AG08395 (cell line): ENCODE measurements around the gene PKP4.

Experiments used
- DNase-seq: peaks from one replicate; pipeline ENCODE4 v3.0.0; 2012; ENCODE audit warnings: mixed read lengths, low spot score

The PKP4 gene

DNA sequence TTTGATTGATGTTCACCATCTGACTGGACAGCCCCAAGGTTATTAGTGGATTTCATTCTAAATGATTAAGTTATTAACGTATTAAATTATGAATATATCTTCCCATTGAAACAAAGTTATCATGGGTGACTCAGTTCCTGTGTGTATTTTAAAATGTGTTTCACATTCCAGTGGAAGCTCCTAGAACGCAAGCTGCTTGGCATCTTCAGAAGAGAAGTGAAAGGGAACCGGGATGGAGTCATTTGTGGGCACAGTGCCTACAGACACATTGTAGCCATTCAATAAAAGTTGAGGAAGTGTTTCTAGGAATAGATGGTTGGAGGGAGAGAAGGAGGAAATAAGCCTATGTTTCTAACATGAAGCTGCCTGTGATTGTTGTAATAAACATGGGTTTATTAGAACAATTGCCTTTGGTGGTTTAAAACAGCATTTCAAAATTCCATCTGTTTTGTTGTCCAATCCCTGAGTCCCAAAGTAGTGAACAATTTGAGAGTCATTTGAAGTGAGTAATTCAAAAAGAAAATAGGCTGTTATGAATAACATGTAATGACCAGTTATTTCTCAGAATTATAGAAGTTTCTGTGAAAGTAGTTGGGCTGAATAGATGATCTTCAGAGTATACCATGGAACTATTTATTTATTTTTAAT is 143.5 kb downstream of the PKP4 start:
- peak; percentile 86 for DNase-seq

DNA sequence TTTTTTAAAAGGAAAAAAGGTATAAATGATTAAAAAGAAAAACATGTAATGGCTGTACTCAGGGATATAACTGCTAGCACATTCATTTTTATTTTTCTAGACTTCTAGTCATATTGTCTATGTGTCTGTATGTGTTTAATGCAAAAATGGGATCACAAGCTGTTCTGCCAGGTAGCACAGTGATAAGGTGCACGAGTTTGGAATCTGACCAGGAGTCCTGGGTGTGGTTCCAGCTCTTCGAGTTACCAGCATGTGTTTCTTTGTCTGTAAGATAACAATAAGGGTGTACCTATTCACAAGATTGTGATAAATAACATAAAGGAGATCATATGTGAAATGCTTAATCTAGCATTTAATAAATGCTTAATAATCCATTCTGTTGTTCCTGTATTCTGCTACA is 145.3 kb downstream of the PKP4 start:
- no peak for DNase-seq

DNA sequence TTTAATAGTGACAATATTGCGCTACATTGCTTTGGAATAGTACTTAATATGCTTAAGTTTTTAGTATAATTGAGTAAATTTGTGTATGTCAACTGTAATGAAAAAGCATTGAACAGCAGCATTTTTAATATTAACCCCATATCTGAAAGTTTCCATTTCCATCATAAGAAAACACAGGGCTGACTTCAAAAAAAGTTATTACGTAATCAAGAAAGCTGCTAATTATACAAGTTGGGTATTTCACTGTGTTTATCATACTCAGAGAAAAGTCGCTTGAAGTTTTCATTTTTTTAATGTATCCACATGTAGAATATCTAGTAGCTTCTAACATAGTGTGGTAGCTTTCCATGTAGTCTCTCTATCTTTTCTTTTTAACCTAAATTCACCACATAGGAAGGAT is 146.5 kb downstream of the PKP4 start:
- DNase-seq = no peak

DNA sequence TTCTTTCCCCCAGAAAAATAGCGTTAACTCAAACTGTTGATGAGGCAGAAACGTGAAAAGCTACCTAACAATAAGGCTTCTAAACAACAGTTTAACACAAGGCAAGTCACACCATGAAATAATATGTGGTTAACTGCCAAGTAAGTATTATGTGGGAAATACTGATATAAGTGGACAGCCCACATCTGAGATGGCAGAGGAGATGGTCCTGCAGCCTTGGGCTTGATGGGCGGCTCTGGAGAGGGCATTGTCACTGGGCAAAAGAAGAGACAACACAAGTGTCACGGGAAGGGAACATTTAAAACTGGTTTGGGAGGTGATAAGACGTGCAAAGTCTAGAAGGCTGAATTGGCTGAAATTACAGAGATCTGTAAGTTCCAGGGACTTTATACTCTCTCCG is 147.2 kb downstream of the PKP4 start:
- no peak for DNase-seq

DNA sequence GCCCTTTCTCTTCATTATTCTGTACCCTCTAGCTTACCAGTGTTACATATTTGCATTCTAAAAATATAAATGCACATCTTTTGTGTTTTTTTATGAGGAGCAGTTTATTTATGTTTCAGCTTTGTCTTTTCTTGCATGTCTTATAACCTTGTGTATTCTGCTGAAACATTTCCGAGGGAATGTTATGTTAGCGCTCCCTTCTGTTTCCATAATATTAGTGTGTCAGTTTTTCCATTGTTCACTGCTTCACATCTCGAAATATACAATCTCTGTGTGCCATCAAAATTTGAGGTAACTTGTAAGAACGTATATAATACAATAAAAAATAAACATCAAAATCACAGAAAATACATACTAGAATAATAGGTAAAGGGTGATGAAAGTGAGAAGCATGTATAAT is 153.3 kb downstream of the PKP4 start:
- DNase-seq = no peak

DNA sequence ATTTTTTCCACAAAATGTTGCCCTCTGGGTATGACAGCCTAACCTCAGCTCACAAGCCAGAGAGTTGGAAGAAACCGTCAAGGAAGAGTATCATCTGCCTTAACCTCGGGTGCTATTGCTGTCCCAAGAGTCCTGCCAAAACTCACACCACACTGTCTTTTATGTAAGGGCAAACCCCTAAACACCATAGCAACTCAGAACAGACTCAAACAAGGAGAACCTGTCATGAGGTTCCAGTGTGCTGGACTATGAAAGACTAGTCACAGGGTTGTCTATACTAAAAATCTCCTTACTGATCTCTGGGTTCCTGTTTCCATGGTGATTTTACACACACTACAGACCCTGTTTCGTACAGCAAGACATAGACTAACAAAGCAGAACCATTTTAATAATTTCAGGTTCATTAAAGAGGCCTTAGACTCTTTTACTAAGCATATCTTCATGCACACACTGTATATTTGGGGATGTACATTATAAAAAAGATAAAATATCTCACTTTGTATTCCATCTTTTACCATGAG is 159.8 kb downstream of the PKP4 start:
- no peak for DNase-seq

DNA sequence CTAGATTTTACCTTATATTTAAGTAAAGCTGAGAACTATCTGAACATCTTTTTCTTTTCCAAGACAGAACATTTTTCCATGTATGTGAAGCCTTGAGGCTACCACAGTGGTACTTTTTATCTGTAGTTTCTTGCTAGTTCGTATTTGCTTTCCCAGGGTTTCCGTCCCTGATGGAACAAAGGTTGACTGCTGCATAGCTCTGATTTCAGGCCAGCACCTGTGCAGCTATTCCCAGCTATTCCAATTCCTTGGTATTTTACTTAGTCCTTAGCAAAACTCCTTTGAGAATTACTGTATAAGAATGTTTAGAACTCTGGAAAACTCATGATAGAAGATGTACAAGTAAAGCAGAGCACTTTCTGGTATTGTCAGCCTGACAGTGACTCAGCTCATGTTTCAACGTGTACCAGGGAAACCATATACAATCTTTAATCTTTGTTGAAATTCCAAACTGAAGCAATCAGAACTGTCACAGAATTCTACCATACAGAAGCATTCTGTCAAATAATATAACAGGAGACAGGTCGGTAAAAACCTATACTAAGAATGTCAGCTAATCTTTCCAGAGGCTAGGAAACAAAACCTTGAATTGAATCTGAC is 162.2 kb downstream of the PKP4 start:
- DNase-seq = no peak

DNA sequence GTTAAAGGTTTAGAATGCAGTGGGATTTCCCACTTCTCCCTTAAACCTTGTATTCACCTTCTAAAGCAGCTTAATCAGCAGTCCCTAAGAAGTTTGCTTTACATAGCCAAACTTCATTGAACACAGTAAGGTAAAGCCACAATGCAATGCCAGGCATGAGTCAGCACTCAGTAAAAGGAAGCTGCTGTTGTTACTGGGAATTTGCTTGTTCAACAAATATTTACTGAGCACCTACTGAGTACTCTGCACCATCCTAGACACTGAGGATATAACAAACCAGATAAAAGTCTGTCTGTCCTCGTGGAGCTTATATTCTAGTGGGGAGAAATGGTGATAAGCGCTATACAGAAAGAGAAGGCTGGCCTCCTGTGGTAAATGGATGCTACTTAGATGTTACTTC is 162.7 kb downstream of the PKP4 start:
- DNase-seq = no peak

DNA sequence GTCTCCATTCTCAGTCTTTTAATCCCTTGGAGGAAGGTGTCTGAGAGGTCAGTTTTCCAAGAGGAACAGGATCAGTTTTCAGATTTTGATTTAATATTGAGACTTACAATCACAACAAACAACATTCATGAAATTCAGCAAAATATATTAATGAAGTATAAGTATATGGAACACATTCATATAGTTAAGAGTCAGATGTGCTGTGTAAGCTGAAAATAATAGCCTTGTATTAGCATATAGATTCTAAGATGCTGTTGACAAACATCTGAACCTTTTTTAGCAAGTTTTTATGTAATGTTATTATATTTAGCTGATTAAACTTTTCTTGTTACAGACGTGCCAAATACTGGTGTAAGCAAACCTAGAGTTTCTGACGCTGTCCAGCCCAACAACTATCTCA is 163.9 kb downstream of the PKP4 start:
- no peak for DNase-seq

DNA sequence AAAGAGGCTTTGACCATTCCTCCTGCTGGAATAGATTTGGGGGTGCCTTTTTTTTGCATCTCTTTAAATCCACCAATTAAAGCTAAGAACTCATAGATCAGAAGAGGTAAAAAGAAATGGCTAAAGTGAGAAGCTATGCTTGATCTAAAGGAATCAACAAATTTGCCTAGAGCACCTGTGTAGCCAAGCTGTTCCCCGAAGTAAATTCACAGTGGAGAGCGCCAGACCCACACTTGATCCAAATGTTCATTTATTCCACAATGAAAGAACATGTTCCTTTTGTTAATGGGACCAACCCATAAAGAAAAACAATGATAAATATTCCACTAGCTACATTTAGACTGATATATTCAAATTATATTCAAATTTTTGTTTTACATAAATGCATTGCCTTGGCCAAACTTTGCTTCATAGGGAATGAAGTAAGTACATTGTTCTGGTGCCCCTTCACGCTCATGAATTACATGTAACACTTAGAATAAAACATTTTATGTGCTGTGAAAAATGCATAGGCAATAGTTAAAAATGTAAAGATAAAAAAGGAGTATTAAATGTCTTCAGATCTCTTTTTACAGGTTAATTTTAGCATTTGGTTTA is 167.4 kb downstream of the PKP4 start:
- DNase-seq = no peak

DNA sequence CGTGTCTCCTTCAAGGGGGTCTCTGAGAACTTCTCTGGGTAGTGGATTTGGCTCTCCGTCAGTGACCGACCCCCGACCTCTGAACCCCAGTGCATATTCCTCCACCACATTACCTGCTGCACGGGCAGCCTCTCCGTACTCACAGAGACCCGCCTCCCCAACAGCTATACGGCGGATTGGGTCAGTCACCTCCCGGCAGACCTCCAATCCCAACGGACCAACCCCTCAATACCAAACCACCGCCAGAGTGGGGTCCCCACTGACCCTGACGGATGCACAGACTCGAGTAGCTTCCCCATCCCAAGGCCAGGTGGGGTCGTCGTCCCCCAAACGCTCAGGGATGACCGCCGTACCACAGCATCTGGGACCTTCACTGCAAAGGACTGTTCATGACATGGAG is 168.2 kb downstream of the PKP4 start:
- DNase-seq = no peak

DNA sequence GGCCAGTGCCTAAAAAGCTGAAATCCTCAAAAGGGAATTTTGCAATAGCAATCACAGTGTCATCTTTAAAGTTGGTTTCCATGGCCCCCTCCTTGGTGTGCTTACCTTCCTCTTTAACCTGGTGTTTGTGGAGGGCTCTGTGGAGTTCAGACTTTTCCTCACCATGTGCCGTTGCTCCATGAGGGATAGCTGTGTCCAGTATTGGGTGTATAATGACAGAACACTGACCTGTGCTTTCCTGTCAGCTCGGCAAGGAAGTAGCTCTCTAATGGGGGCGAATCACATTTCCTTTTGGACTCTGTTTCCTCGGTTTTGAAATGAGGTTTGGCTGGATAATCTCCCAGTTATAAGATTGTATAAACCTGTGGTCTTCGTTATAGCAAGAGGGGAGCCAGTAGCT is 172.4 kb downstream of the PKP4 start:
- DNase-seq = no peak

DNA sequence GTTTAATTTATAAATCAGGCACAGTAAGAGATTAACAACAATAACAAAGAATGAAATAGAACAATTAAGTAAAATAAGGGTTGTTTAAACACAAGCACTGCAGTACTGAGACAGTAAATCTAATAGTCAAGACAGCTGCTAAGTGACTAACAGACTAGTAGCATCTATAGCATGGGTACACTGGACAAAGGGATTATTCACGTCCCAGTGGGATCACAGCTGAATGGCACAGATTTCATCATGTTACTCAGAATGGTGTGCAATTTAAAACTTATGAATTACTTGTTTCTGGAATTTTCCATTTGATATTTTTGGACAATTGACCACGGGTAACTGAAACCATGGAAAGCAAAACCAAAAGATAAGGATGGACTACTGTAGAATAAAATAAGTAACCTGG is 176.5 kb downstream of the PKP4 start:
- DNase-seq = no peak

DNA sequence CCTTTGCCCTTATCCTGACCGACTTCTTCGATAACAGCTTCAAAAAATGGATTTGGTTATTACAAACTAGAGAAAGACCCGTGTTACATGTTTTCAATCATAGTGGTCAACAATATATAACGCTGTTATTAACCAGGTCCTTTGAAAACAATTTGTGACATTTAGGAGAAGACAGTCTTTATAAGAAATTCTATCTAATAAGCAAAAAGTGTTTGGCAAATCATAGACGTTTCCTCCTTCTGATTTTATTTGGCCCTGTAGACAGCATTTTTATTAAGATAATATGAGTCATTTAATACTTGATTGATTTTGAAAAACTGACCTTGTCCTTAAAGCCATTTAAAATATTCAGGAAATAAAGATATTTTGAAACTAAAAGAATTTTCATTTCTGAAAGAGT is 177.9 kb downstream of the PKP4 start:
- no peak for DNase-seq

DNA sequence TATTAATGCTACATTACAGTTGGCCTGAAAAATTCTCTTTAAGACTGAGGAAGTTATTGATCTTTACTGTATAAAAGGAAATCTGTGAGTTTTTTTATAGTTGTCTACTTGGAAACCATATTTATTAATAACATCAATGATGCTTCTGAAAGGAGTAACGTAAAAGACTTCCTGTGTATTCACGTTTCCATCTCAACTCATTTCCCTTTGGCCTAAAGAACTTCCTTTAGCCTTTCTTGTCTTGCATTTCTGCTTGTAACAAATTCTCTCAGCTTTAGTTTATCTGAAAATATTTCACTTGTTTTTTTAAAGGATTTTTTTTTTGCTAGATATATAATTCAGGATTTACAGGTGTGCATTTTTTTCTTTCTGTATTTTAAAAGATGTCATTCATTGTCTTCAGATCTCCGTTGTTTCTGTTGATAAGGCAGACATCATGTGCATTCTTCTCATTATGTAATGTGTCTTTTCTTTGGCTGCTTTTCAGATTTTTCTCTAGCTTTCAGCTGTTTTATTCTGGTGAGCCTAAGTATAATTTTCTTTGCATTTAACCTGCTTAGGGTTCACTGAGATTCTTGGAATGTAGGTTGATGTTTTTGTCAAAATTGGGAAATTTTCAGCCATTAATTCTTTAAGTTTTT is 179.3 kb downstream of the PKP4 start:
- DNase-seq = no peak

DNA sequence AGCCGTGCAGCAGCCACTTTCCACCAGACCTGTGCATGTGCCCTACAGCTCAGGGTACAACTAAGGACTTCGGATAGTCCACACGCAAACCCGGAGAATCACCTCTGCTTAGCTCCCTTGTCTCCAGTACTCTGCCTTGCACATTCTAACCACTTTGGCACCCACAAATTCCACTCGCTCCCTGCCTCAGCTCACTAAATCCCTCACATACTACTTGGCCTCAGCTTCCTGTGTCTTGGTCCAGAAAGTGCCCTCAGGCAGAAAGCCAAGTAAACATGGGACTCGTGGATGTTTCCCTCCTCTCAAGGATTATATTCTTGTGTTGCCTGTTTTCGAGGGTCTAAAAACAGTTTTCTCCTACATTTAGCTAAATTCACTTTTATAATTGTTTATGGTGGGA is 180.6 kb downstream of the PKP4 start:
- no peak for DNase-seq

DNA sequence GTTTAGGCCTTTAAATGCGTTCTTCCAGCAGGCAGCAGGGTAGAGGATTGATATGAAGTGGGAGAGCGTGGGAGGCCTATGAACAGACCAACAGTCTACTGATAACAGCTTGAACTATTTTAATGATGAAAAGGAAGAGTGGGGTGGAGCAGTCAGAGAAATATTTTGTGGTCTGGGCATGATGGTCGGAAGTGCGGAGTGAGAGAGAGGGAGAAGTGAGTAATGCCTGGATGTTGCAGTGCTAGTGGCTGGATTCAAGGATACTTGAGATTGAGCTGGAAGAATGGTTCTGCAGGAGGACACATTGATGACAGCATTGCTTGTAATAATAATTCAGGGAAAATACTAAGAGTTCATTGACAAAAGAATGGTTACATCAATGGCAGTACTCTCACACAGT is 187.4 kb downstream of the PKP4 start:
- DNase-seq = peak; percentile 72

DNA sequence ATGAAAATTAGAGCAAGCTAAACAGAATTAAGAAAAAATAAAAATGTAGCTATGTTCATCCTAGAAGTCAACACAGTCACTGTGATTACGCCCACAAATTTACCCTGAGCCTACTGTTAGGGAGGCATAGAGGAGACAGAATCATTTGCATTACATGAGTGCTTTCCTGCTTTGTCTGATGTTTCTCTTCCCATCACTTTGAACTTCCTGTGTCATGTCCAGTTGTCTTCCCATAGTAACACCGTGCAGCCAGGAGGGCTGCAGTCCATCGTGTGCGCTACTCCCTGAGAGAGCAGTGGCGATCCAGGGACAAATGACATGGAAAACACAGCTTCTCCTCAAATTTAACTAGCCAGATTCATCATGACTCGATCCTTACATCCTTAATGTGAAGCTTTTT is 188.5 kb downstream of the PKP4 start:
- no peak for DNase-seq

DNA sequence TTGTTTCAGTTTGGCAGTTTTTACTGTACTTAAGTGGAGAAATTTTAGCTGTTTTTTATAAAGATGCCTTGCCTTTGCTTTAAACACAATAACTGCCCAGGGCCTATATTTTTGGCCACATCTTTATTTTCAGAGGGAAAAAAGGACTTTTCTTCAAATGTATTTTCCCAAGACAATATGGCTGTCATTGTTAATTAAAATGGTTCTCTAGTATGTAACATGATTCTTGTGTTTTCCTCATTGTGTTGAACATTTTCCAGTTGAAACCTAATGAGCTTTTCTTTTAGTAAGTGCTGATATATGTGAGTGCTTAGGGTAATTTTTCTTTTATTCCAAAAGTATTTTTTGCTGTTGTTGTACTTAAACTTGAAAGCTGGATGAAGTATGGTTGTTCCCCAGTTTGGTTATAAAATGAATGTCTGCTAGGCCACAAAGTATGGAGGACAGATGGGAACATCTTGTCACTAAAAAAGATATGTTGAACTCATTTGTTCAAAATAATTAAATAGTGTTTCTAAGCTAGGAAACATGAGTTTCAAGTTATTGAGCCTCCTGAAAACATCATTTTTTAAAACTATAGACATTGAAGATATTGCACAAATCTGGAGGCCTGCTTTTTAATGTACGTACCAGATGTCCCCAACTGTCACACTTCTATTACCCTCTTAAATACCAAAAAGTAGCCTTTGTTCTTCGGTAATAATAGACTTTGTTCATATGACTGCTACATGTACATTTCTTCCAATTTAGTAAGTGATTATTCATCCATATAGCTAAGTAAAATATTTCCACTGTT is 190.9 kb downstream of the PKP4 start:
- no peak for DNase-seq

DNA sequence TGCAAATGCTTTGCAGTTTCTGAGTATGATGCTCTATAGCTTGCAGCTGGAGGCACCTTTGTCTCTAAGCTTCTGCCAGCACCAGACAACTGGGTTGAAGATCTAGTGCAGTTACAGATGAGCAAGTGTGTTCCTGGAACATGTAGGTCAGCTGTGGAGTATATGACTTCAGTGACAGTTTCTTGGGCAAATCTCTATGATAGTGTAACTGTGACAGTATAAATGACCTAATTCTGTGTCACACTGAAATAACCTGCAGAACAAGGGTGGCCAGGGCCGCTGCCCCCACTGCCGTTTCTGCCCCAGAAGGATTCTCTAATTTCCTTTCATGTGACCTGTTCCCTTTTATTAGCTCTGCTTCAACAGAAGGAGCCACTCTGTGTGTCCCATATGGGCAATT is 193.1 kb downstream of the PKP4 start:
- no peak for DNase-seq

DNA sequence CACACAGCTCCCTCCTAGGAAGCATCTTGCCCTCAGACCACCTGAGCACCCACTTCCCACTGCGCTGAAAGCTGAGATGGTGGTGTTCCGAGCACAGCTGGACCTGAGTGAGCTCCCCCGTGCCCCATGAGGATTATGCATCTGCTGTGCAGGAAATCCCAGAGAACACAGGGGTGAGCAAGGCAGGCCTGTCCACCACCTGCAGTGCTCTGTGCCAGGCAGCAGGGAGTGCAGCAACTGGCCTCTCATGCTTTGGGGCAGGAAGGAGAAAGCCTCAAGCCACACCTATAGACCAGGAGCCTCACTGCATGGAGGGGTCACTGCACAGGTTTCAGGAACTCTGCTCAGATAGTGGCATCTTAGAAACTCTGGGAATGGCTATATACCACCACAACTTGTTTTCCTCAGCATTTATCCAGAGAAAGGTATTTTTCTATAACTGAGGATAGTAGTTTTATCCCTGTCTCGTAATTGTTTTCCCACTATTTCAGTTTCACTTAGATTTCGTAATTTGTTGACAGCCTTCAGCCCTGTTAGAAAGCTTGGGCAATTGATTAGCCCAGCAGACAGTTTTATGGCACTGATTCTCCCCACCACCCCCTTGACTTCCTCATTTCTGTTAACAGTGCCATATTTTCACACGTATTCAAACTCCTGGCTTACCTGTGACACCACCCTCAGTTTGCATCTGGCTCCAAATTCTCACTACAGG is 194.1 kb downstream of the PKP4 start:
- DNase-seq = no peak
